HepG2 (cell line): ENCODE results near the gene INO80E. TPM values are rescaled to one million over a fixed set of nuclear protein-coding genes. Genes with fewer than 3 reads are reported as not detected.
A peak's percentile ranks its signal among the peaks of the same experiment; 100 is the strongest.

Experiments
- ATAD3A ChIP-seq: sonication (generic); formaldehyde crosslinking; IDR thresholded peaks from 2 replicates; pipeline ENCODE4 v1.4.0; 2020; ENCODE audit warnings: missing genetic modification reagents
- ATM ChIP-seq: fragments of 450-650 bp; IDR thresholded peaks from 2 replicates; pipeline ENCODE4 v1.7.1; 2017; ENCODE audit warnings: mild to moderate bottlenecking, borderline replicate concordance
- BRF2 ChIP-seq: sonication (generic); formaldehyde crosslinking; IDR thresholded peaks from 2 replicates; pipeline ENCODE4 v1.8.1; 2022; ENCODE audit warnings: mild to moderate bottlenecking, missing genetic modification reagents
- CBFB ChIP-seq: sonication (generic); formaldehyde crosslinking; IDR thresholded peaks from 2 replicates; pipeline ENCODE4 v1.4.0; 2020; ENCODE audit warnings: missing genetic modification reagents
- CC2D1A ChIP-seq: sonication (generic); formaldehyde crosslinking; IDR thresholded peaks from 2 replicates; pipeline ENCODE4 v1.8.1; 2023; ENCODE audit warnings: mild to moderate bottlenecking, missing genetic modification reagents
- CCDC6 ChIP-seq: sonication (generic); formaldehyde crosslinking; IDR thresholded peaks from 2 replicates; pipeline ENCODE4 v1.8.1; 2022; ENCODE audit warnings: mild to moderate bottlenecking, missing genetic modification reagents, moderate library complexity
- GLI4 ChIP-seq: sonication (generic); formaldehyde crosslinking; IDR thresholded peaks from 2 replicates; pipeline ENCODE4 v1.5.1; 2020; ENCODE audit warnings: missing genetic modification reagents, mild to moderate bottlenecking, moderate library complexity, borderline replicate concordance
- HDAC2 ChIP-seq: sonication (generic); formaldehyde crosslinking; IDR thresholded peaks from 2 replicates; pipeline ENCODE4 v1.4.0; 2020; ENCODE audit warnings: missing genetic modification reagents
- HHEX ChIP-seq: IDR thresholded peaks from 2 replicates; pipeline ENCODE4 v1.6.1; 2016; ENCODE audit warnings: control low read depth
- HOMEZ ChIP-seq: IDR thresholded peaks from 2 replicates; pipeline ENCODE4 v1.6.1; 2016; ENCODE audit warnings: low read depth
- MEF2D ChIP-seq: sonication (generic); formaldehyde crosslinking; IDR thresholded peaks from 2 replicates; pipeline ENCODE4 v1.5.1; 2020; ENCODE audit warnings: mild to moderate bottlenecking, missing genetic modification reagents
- MLXIP ChIP-seq: sonication (generic); formaldehyde crosslinking; IDR thresholded peaks from 2 replicates; pipeline ENCODE4 v1.9.0; 2021; ENCODE audit warnings: missing genetic modification reagents, borderline replicate concordance
- NFE2 ChIP-seq: sonication (generic); formaldehyde crosslinking; IDR thresholded peaks from 2 replicates; pipeline ENCODE4 v1.4.0; 2020; ENCODE audit warnings: missing genetic modification reagents
- NFYC ChIP-seq: IDR thresholded peaks from 2 replicates; pipeline ENCODE4 v1.6.1; 2016; ENCODE audit warnings: missing genetic modification reagents, missing compliant biosample characterization
- RNF2 ChIP-seq: fragments of 450-650 bp; conservative IDR thresholded peaks from 2 replicates; pipeline ENCODE4 v1.6.1; 2016; ENCODE audit warnings: low read depth
- SMAD9 ChIP-seq: sonication (generic); formaldehyde crosslinking; IDR thresholded peaks from 2 replicates; pipeline ENCODE4 v1.5.1; 2020; ENCODE audit warnings: mild to moderate bottlenecking, missing genetic modification reagents
- SNAPC2 ChIP-seq: sonication (generic); formaldehyde crosslinking; IDR thresholded peaks from 2 replicates; pipeline ENCODE4 v1.8.1; 2022; ENCODE audit warnings: mild to moderate bottlenecking, missing genetic modification reagents
- TAF1 ChIP-seq: sonication (generic); formaldehyde crosslinking; IDR thresholded peaks from 2 replicates; pipeline ENCODE4 v1.4.0; 2020; ENCODE audit warnings: missing genetic modification reagents
- TEF ChIP-seq: sonication (generic); formaldehyde crosslinking; IDR thresholded peaks from 2 replicates; pipeline ENCODE4 v1.5.0; 2020; ENCODE audit warnings: missing genetic modification reagents
- ZBTB7B ChIP-seq: sonication (generic); formaldehyde crosslinking; IDR thresholded peaks from 2 replicates; pipeline ENCODE4 v1.4.0; 2020; ENCODE audit warnings: missing genetic modification reagents
- ZNF17 ChIP-seq: sonication (generic); formaldehyde crosslinking; IDR thresholded peaks from 2 replicates; pipeline ENCODE4 v1.5.0; 2020; ENCODE audit warnings: mild to moderate bottlenecking, missing genetic modification reagents
- ZNF256 ChIP-seq: sonication (generic); formaldehyde crosslinking; conservative IDR thresholded peaks from 2 replicates; pipeline ENCODE4 v1.4.0; 2020; ENCODE audit warnings: missing genetic modification reagents
- ZNF558 ChIP-seq: sonication (generic); formaldehyde crosslinking; IDR thresholded peaks from 2 replicates; pipeline ENCODE4 v1.9.0; 2022; ENCODE audit warnings: mild to moderate bottlenecking, missing genetic modification reagents, borderline replicate concordance
- ZSCAN30 ChIP-seq: sonication (generic); formaldehyde crosslinking; IDR thresholded peaks from 2 replicates; pipeline ENCODE4 v1.5.0; 2020; ENCODE audit warnings: mild to moderate bottlenecking, missing genetic modification reagents
- polyA plus RNA-seq, 8 experiments: library from polyadenylated mRNA; depleted of rRNA in 3 of 8; stranded (reverse) in 7 of 8; unstranded in 1 of 8; fragments of >200 nt; fragmentation: Illumina TruSeq in 4 of 8; extraction: Trizol in 4 of 8; gene quantifications; 2 replicates each; pipeline versions ENCODE4 v1.2.1 to v1.2.3, GENCODE V29; 2011 to 2016; ENCODE audit warnings: low read depth in 4 of 8, missing spikeins in 1 of 8, mixed read lengths in 1 of 8; ENCODE audit not compliant: insufficient read depth in 1 of 8
- total RNA-seq, 5 experiments: library from RNA; depleted of rRNA; stranded (reverse); fragments of >200 nt; fragmentation: Illumina TruSeq; extraction: Trizol; gene quantifications; 2 replicates each; pipeline ENCODE4 v1.2.3, GENCODE V29; 2016; ENCODE audit warnings: low read depth in 1 of 5
- TF ChIP-seq, protein P1 (sequence below): sonication (generic); formaldehyde crosslinking; IDR thresholded peaks from 2 replicates; pipeline ENCODE4 v1.4.0; 2020; ENCODE audit warnings: missing genetic modification reagents

INO80E gene
- total and polyA plus RNA-seq, 2 of the 13 experiments (the other 11 are each of a cell fraction or from before 2014, with no cell fraction given) = 25.8 to 45.6 TPM

DNA sequence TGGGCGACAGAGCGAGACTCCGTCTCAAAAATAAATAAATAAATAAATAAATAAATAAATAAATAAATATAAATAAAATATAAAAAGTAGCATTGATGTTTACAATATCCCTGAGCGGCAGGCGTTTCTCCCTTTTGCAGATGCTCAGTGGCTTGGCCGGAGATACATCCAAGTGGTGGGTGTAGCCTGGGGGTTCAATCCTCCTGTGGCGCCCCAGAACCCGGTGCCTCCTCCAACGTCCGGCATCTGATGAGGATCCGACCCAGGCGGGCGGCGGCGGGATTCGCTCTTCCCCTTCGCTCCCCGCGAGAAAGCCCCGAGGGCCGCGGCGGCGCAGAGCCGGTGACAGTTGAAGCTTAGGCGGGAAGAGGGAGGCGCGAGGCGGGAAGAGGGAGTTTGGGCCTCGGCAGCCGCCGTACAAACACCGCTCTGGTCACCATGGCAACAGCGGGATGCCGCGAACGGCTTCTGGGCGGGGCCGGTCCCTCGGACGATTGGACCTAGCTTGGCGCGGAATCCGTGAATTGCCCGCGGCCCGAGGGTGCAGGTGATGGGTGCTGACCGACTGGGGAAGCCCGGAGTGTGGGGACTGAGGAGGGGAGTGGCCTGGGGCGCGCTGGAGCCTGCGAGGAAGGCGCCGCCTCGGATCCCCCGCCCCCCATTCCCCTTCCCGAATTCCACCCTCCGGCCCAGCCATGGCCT lies 56.8 kb downstream of the INO80E start (continued):
- 0 out of 2 replicates have a peak, but pooled peaks have one; percentile 63 for TF ChIP-seq MLXIP (CRISPR knock-in tag)
- no peak for TF ChIP-seq ZNF17 (CRISPR knock-in tag)
- TF ChIP-seq, protein P1, sequence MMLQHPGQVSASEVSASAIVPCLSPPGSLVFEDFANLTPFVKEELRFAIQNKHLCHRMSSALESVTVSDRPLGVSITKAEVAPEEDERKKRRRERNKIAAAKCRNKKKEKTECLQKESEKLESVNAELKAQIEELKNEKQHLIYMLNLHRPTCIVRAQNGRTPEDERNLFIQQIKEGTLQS = peak; percentile 78
- TF ChIP-seq CCDC6 = peak; percentile 88; the same call in 1 of the 2 replicates
- peak; percentile 91 for TF ChIP-seq CBFB (CRISPR knock-in tag)
- 0 out of 2 replicates have a peak, but pooled peaks have one; percentile 18 for TF ChIP-seq NFE2
- TF ChIP-seq ZNF256 = peak; percentile 94
- peak; percentile 97 for TF ChIP-seq BRF2 (CRISPR knock-in tag)
- peak; percentile 94; the same call in 1 of the 2 replicates for TF ChIP-seq ZSCAN30 (CRISPR knock-in tag)
- peak; percentile 97 for TF ChIP-seq HDAC2 (CRISPR knock-in tag)
- TF ChIP-seq SNAPC2 = peak; percentile 95
- TF ChIP-seq GLI4 (CRISPR knock-in tag) = peak; percentile 53; the same call in 1 of the 2 replicates
- TF ChIP-seq TEF (CRISPR knock-in tag) = no peak
- TF ChIP-seq MEF2D = peak; percentile 91
- TF ChIP-seq ZNF558 (CRISPR knock-in tag) = peak; percentile 94; the same call in 1 of the 2 replicates
- peak; percentile 65 for TF ChIP-seq NFYC (CRISPR knock-in tag)
- TF ChIP-seq HHEX (CRISPR knock-in tag) = no peak
- TF ChIP-seq RNF2 = peak; percentile 98
- TF ChIP-seq SMAD9 = peak; percentile 92; the same call in 1 of the 2 replicates
- TF ChIP-seq CC2D1A (CRISPR knock-in tag) = peak; percentile 75; the same call in 1 of the 2 replicates
- TF ChIP-seq ZBTB7B (CRISPR knock-in tag) = peak; percentile 69
- TF ChIP-seq TAF1 (CRISPR knock-in tag) = peak; percentile 55; the same call in 1 of the 2 replicates
- TF ChIP-seq HOMEZ (CRISPR knock-in tag) = 0 out of 2 replicates have a peak, but pooled peaks have one; percentile 30
- TF ChIP-seq ATM = no peak
- no peak for TF ChIP-seq ATAD3A (CRISPR knock-in tag)
